AG09309 (cell line): Measurements from ENCODE around the gene ALDH1A1.

Experiments
- DNase-seq: peaks from one replicate; pipeline ENCODE4 v3.0.0-alpha.2; 2010; ENCODE audit warnings: low read depth
- H3K4me3 ChIP-seq: 2 replicates; pipeline ENCODE4 v1.5.1; 2011; ENCODE audit warnings: mild to moderate bottlenecking, low read depth, low read length, moderate library complexity; ENCODE audit not compliant: control insufficient read depth
- CTCF ChIP-seq: IDR thresholded peaks from 2 replicates; pipeline ENCODE4 v1.5.1; 2011; ENCODE audit warnings: mild to moderate bottlenecking, low read depth, low read length, inconsistent platforms; ENCODE audit not compliant: insufficient read depth, control insufficient read depth; ENCODE audit errors: missing control alignments

The ALDH1A1 gene

GRCh38 chr9:72995131-72996024, 42.5 kb upstream of the ALDH1A1 start:
- TF ChIP-seq CTCF = no peak
- no peak overlapping the region for H3K4me3 ChIP-seq
- DNase-seq = no peak

- TF ChIP-seq CTCF = no peak
- no peak overlapping the region for H3K4me3 ChIP-seq
- DNase-seq = no peak
Observed at GRCh38 chr9:72991772-72992171, 38.9 kb upstream of the ALDH1A1 start.

GRCh38 chr9:72990397-72991182, 37.7 kb upstream of the ALDH1A1 start:
- no peak for TF ChIP-seq CTCF
- no peak for DNase-seq
- no peak overlapping the region for H3K4me3 ChIP-seq

- no peak for TF ChIP-seq CTCF
- H3K4me3 ChIP-seq = no peak overlapping the region
- no peak for DNase-seq
Observed at GRCh38 chr9:72986522-72987116, 33.8 kb upstream of the ALDH1A1 start.

GRCh38 chr9:72985746-72986145, 32.9 kb upstream of the ALDH1A1 start:
- no peak for DNase-seq
- H3K4me3 ChIP-seq = no peak overlapping the region
- TF ChIP-seq CTCF = no peak

GRCh38 chr9:72984991-72985390, 32.1 kb upstream of the ALDH1A1 start:
- DNase-seq = no peak
- no peak for TF ChIP-seq CTCF
- H3K4me3 ChIP-seq = no peak overlapping the region
